ENCODE data around the gene GCKR. TPM values are rescaled to one million over a fixed set of nuclear protein-coding genes. Genes with fewer than 3 reads are reported as not detected.
"Not testable (repeated sequence)": the region's sequence is repeated elsewhere in the genome, so short reads cannot be mapped to it uniquely, and the experiment has no call there.

Gene GCKR
- total and polyA plus RNA-seq, 9 donors: 0.06 to 0.31 (median 0.15) TPM; not detected in 2

- not testable (repeated sequence) for H3K27ac ChIP-seq (ENCODE audit: low read length); H3K9me3 ChIP-seq (replicated peaks; ENCODE audit: control insufficient read depth, low read depth, low read length); H3K27me3 ChIP-seq (ENCODE audit: control insufficient read depth, insufficient read depth, low read length); DNase-seq; H3K4me1 ChIP-seq (ENCODE audit: control insufficient read depth, insufficient read depth, low read length); H3K36me3 ChIP-seq (ENCODE audit: control insufficient read depth, insufficient read depth, low read length); H3K4me3 ChIP-seq (ENCODE audit: low read length)
- no CpG with 5 or more reads among the region's 6 CpGs for WGBS (ENCODE audit: insufficient coverage)
These were observed 42.3 kb downstream of the GCKR start for GRCh38 chr2:27538839-27539450.

GRCh38 chr2:27539649-27540048 is 43.0 kb downstream of the GCKR start:
- H3K4me3 ChIP-seq (ENCODE audit: low read length); H3K27me3 ChIP-seq (ENCODE audit: control insufficient read depth, insufficient read depth, low read length); H3K4me1 ChIP-seq (ENCODE audit: control insufficient read depth, insufficient read depth, low read length); H3K27ac ChIP-seq (ENCODE audit: low read length); H3K36me3 ChIP-seq (ENCODE audit: control insufficient read depth, insufficient read depth, low read length); H3K9me3 ChIP-seq (replicated peaks; ENCODE audit: control insufficient read depth, low read depth, low read length); DNase-seq: not testable (repeated sequence)
- no CpG with 5 or more reads among the region's 35 CpGs for WGBS (ENCODE audit: insufficient coverage)

- DNase-seq: no peak
- no peak overlapping the region for H3K27ac ChIP-seq (ENCODE audit: low read length)
- no peak overlapping the region for H3K4me3 ChIP-seq (ENCODE audit: low read length)
- WGBS (ENCODE audit: insufficient coverage): 86% methylated on average over 5 of the region's 6 CpGs
- H3K4me1 ChIP-seq (ENCODE audit: control insufficient read depth, insufficient read depth, low read length): no peaks in the 10 kb centered on the region
- no peaks in the 10 kb centered on the region for H3K36me3 ChIP-seq (ENCODE audit: control insufficient read depth, insufficient read depth, low read length)
- H3K27me3 ChIP-seq (ENCODE audit: control insufficient read depth, insufficient read depth, low read length): peaks cover 3% of the 10 kb centered on the region
- H3K9me3 ChIP-seq (replicated peaks; ENCODE audit: control insufficient read depth, low read depth, low read length): no peaks in the 10 kb centered on the region
These were observed 47.6 kb downstream of the GCKR start for GRCh38 chr2:27544143-27544821.

GRCh38 chr2:27545348-27546141 is 48.9 kb downstream of the GCKR start:
- 94% methylated on average over 2 of the region's 5 CpGs for WGBS (ENCODE audit: insufficient coverage)
- H3K9me3 ChIP-seq (replicated peaks; ENCODE audit: control insufficient read depth, low read depth, low read length): no peaks in the 10 kb centered on the region

GRCh38 chr2:27549303-27549702 is 52.7 kb downstream of the GCKR start:
- H3K27ac ChIP-seq (ENCODE audit: low read length): no peak overlapping the region
- H3K4me1 ChIP-seq (ENCODE audit: control insufficient read depth, insufficient read depth, low read length): no peaks in the 10 kb centered on the region
- no peak overlapping the region for H3K4me3 ChIP-seq (ENCODE audit: low read length)
- H3K27me3 ChIP-seq (ENCODE audit: control insufficient read depth, insufficient read depth, low read length): no peaks in the 10 kb centered on the region
- H3K36me3 ChIP-seq (ENCODE audit: control insufficient read depth, insufficient read depth, low read length): no peaks in the 10 kb centered on the region
- no peak for DNase-seq
- no CpG with 5 or more reads among the region's 1 CpG for WGBS (ENCODE audit: insufficient coverage)
- no peaks in the 10 kb centered on the region for H3K9me3 ChIP-seq (replicated peaks; ENCODE audit: control insufficient read depth, low read depth, low read length)

More at GRCh38 chr2:27545348-27546141, 48.9 kb downstream of the GCKR start:
- Histone ChIP-seq H3K27ac (ENCODE audit: low read length) (no peak overlapping the region), H3K4me1 (ENCODE audit: control insufficient read depth, insufficient read depth, low read length) (no peaks in the 10 kb centered on the region), H3K4me3 (ENCODE audit: low read length) (no peak overlapping the region), H3K27me3 (ENCODE audit: control insufficient read depth, insufficient read depth, low read length) (peaks cover 3% of the 10 kb centered on the region), H3K36me3 (ENCODE audit: control insufficient read depth, insufficient read depth, low read length) (no peaks in the 10 kb centered on the region)
- no peak for DNase-seq

- H3K27me3 ChIP-seq (ENCODE audit: control insufficient read depth, insufficient read depth, low read length): no peaks in the 10 kb centered on the region
- no peak overlapping the region for H3K4me3 ChIP-seq (ENCODE audit: low read length)
- H3K36me3 ChIP-seq (ENCODE audit: control insufficient read depth, insufficient read depth, low read length): no peaks in the 10 kb centered on the region
- H3K4me1 ChIP-seq (ENCODE audit: control insufficient read depth, insufficient read depth, low read length): no peaks in the 10 kb centered on the region
- WGBS (ENCODE audit: insufficient coverage): no CpG with 5 or more reads among the region's 1 CpG
- H3K9me3 ChIP-seq (replicated peaks; ENCODE audit: control insufficient read depth, low read depth, low read length): no peaks in the 10 kb centered on the region
- no peak for DNase-seq
- H3K27ac ChIP-seq (ENCODE audit: low read length): no peak overlapping the region
These were observed 54.9 kb downstream of the GCKR start for GRCh38 chr2:27551514-27551913.

GRCh38 chr2:27552941-27553340 is 56.3 kb downstream of the GCKR start:
- Histone ChIP-seq H3K4me3 (ENCODE audit: low read length) (no peak overlapping the region), H3K4me1 (ENCODE audit: control insufficient read depth, insufficient read depth, low read length) (no peaks in the 10 kb centered on the region), H3K9me3 (replicated peaks; ENCODE audit: control insufficient read depth, low read depth, low read length) (no peaks in the 10 kb centered on the region), H3K27me3 (ENCODE audit: control insufficient read depth, insufficient read depth, low read length) (no peaks in the 10 kb centered on the region), H3K36me3 (ENCODE audit: control insufficient read depth, insufficient read depth, low read length) (no peaks in the 10 kb centered on the region), H3K27ac (ENCODE audit: low read length) (no peak overlapping the region)
- WGBS (ENCODE audit: insufficient coverage): 83% methylated on average over 1 of the region's 2 CpGs
- DNase-seq: no peak

GRCh38 chr2:27554451-27554850 is 57.8 kb downstream of the GCKR start:
- not testable (repeated sequence) for H3K27me3 ChIP-seq (ENCODE audit: control insufficient read depth, insufficient read depth, low read length); H3K4me1 ChIP-seq (ENCODE audit: control insufficient read depth, insufficient read depth, low read length); H3K4me3 ChIP-seq (ENCODE audit: low read length); H3K36me3 ChIP-seq (ENCODE audit: control insufficient read depth, insufficient read depth, low read length); DNase-seq; H3K27ac ChIP-seq (ENCODE audit: low read length); H3K9me3 ChIP-seq (replicated peaks; ENCODE audit: control insufficient read depth, low read depth, low read length)
- no CpG with 5 or more reads among the region's 3 CpGs for WGBS (ENCODE audit: insufficient coverage)

GRCh38 chr2:27559228-27559627 is 62.6 kb downstream of the GCKR start:
- Histone ChIP-seq H3K36me3 (ENCODE audit: control insufficient read depth, insufficient read depth, low read length) (no peaks in the 10 kb centered on the region), H3K4me3 (ENCODE audit: low read length) (no peak overlapping the region), H3K27me3 (ENCODE audit: control insufficient read depth, insufficient read depth, low read length) (peaks cover 2% of the 10 kb centered on the region), H3K4me1 (ENCODE audit: control insufficient read depth, insufficient read depth, low read length) (no peaks in the 10 kb centered on the region), H3K27ac (ENCODE audit: low read length) (no peak overlapping the region), H3K9me3 (replicated peaks; ENCODE audit: control insufficient read depth, low read depth, low read length) (no peaks in the 10 kb centered on the region)
- DNase-seq: no peak
- WGBS (ENCODE audit: insufficient coverage): no CpG with 5 or more reads among the region's 2 CpGs

- no peak for DNase-seq
- no CpG with 5 or more reads among the region's 2 CpGs for WGBS (ENCODE audit: insufficient coverage)
- Histone ChIP-seq H3K4me3 (ENCODE audit: low read length) (no peak overlapping the region), H3K9me3 (replicated peaks; ENCODE audit: control insufficient read depth, low read depth, low read length) (no peaks in the 10 kb centered on the region), H3K27ac (ENCODE audit: low read length) (no peak overlapping the region), H3K27me3 (ENCODE audit: control insufficient read depth, insufficient read depth, low read length) (peaks cover 2% of the 10 kb centered on the region), H3K4me1 (ENCODE audit: control insufficient read depth, insufficient read depth, low read length) (no peaks in the 10 kb centered on the region), H3K36me3 (ENCODE audit: control insufficient read depth, insufficient read depth, low read length) (no peaks in the 10 kb centered on the region)
These were observed 64.4 kb downstream of the GCKR start for GRCh38 chr2:27561060-27561459.
